SK-N-SH (cell line): ENCODE measurements around the gene CR1L. TPM values are rescaled to one million over a fixed set of nuclear protein-coding genes. Genes with fewer than 3 reads are reported as not detected.

Source experiments
- CTCF ChIA-PET: fragments of 300-600, 350-600 bp; formaldehyde crosslinking; extraction: SDS; loops from one replicate; lab custom pipeline; 2021; lab: Yijun Ruan, JAX
- POLR2A ChIA-PET: fragments of 350-600 bp; sonication (Branson Sonifier 250); formaldehyde crosslinking; extraction: SDS; loops from one replicate; lab custom pipeline; 2020; ENCODE audit warnings: antibody characterized with exemption, inconsistent platforms; lab: Yijun Ruan, JAX
- DNase-seq: peaks from one replicate; pipeline ENCODE4 v3.0.0; 2012
- H2AFZ ChIP-seq: fragments of 200-600 bp; sonication (generic); 2 replicates; pipeline ENCODE4 v1.8.1; 2016; ENCODE audit warnings: antibody characterized with exemption, mild to moderate bottlenecking, low read depth
- H3F3A ChIP-seq: fragments of 200-600 bp; sonication (generic); replicated peaks from 2 replicates; pipeline ENCODE3; 2016; ENCODE audit warnings: antibody characterized with exemption, mild to moderate bottlenecking; ENCODE audit not compliant: insufficient read depth
- H3K27ac ChIP-seq, 2 experiments: fragments of 200-500 bp in 1 of 2; fragments of 200-600 bp in 1 of 2; sonication (Bioruptor generic) in 1 of 2; sonication (generic), shearing (Covaris generic) in 1 of 2; 2 replicates each; pipeline versions ENCODE4 v1.5.1 to v1.6.1; 2014 to 2016; ENCODE audit warnings: low read depth in 2 of 2, inconsistent platforms in 1 of 2, low read length in 1 of 2, mild to moderate bottlenecking in 1 of 2, mixed read lengths in 1 of 2
- H3K27me3 ChIP-seq: fragments of 200-600 bp; sonication (generic), shearing (Covaris generic); 2 replicates; pipeline ENCODE4 v1.6.1; 2016; ENCODE audit warnings: mixed run types; ENCODE audit not compliant: insufficient read depth
- H3K36me3 ChIP-seq, 2 experiments: fragments of 200-500 bp in 1 of 2; fragments of 200-600 bp in 1 of 2; sonication (Bioruptor generic) in 1 of 2; sonication (generic) in 1 of 2; replicated peaks in 1 of 2; 2 replicates each; pipeline versions ENCODE3 to v1.5.1; 2014 to 2016; ENCODE audit warnings: low read length in 1 of 2, mild to moderate bottlenecking in 1 of 2; ENCODE audit not compliant: insufficient read depth in 2 of 2, control insufficient read depth in 1 of 2
- H3K4me1 ChIP-seq, 2 experiments: fragments of 200-500 bp in 1 of 2; fragments of 200-600 bp in 1 of 2; sonication (Bioruptor generic) in 1 of 2; sonication (generic), shearing (Covaris generic) in 1 of 2; 2 replicates each; pipeline versions ENCODE4 v1.5.1 to v1.6.1; 2014 to 2016; ENCODE audit warnings: low read depth in 1 of 2, low read length in 1 of 2, mixed run types in 1 of 2; ENCODE audit not compliant: insufficient read depth in 2 of 2, control insufficient read depth in 1 of 2
- H3K4me2 ChIP-seq: fragments of 200-600 bp; sonication (generic), shearing (Covaris generic); 2 replicates; pipeline ENCODE4 v1.6.1; 2017; ENCODE audit warnings: mixed run types
- H3K4me3 ChIP-seq, 2 experiments: fragments of 200-500 bp in 1 of 2; fragments of 200-600 bp in 1 of 2; sonication (Bioruptor generic) in 1 of 2; sonication (generic), shearing (Covaris generic) in 1 of 2; 2 replicates each; pipeline versions ENCODE4 v1.5.1 to v1.8.1; 2014 to 2016; ENCODE audit warnings: low read depth in 2 of 2, inconsistent platforms in 1 of 2, low read length in 1 of 2, mild to moderate bottlenecking in 1 of 2, mixed read lengths in 1 of 2, moderate library complexity in 1 of 2
- H3K79me2 ChIP-seq: fragments of 200-600 bp; sonication (generic); 2 replicates; pipeline ENCODE4 v1.8.1; 2017; ENCODE audit warnings: mild to moderate bottlenecking; ENCODE audit not compliant: insufficient read depth
- H3K9ac ChIP-seq: fragments of 200-600 bp; sonication (generic); 2 replicates; pipeline ENCODE4 v1.6.1; 2017; ENCODE audit warnings: mixed run types
- H3K9me2 ChIP-seq: fragments of 200-600 bp; sonication (generic); 2 replicates; pipeline ENCODE4 v1.6.1; 2017; ENCODE audit warnings: mixed run types
- H3K9me3 ChIP-seq: fragments of 200-600 bp; sonication (generic); 2 replicates; pipeline ENCODE4 v1.6.1; 2017; ENCODE audit warnings: mixed run types, mild to moderate bottlenecking, moderate library complexity
- H4K20me1 ChIP-seq: fragments of 200-600 bp; sonication (generic); 2 replicates; pipeline ENCODE4 v1.6.1; 2017; ENCODE audit warnings: mild to moderate bottlenecking, mixed run types; ENCODE audit not compliant: insufficient read depth
- ELF1 ChIP-seq: IDR thresholded peaks from 2 replicates; pipeline ENCODE4 v1.4.0; 2012
- EP300 ChIP-seq, 2 experiments: IDR thresholded peaks; 2 replicates each; pipeline versions ENCODE4 v1.4.0 to v1.6.1; 2012; ENCODE audit warnings: borderline replicate concordance in 1 of 2, low read depth in 1 of 2, low read length in 1 of 2
- EZH2phosphoT487 ChIP-seq: fragments of 200-600 bp; sonication (generic); IDR thresholded peaks from 2 replicates; pipeline ENCODE4 v1.6.1; 2017; ENCODE audit warnings: low read depth, mixed run types, mild to moderate bottlenecking, antibody characterized with exemption, moderate library complexity, borderline replicate concordance
- FOXJ3 ChIP-seq: sonication (generic); formaldehyde crosslinking; IDR thresholded peaks from 2 replicates; pipeline ENCODE4 v1.5.1; 2020; ENCODE audit warnings: mild to moderate bottlenecking, missing genetic modification reagents
- FOXM1 ChIP-seq: IDR thresholded peaks from 2 replicates; pipeline ENCODE4 v1.4.0; 2012; ENCODE audit warnings: low read depth, mild to moderate bottlenecking
- JUND ChIP-seq: IDR thresholded peaks from 2 replicates; pipeline ENCODE4 v1.4.0; 2012
- MAX ChIP-seq: IDR thresholded peaks from 2 replicates; pipeline ENCODE4 v1.4.0; 2012; ENCODE audit warnings: low read depth
- MXI1 ChIP-seq: IDR thresholded peaks from 2 replicates; pipeline ENCODE4 v1.6.1; 2012; ENCODE audit warnings: mild to moderate bottlenecking, low read depth, low read length, improper control_type of control experiment
- POLR2AphosphoS5 ChIP-seq: IDR thresholded peaks from 2 replicates; pipeline ENCODE4 v1.6.1; 2012; ENCODE audit warnings: low read depth, low read length
- RAD21 ChIP-seq: IDR thresholded peaks from 2 replicates; pipeline ENCODE4 v1.6.1; 2012; ENCODE audit warnings: mild to moderate bottlenecking, low read length
- RCOR1 ChIP-seq: fragments of 150-350 bp; IDR thresholded peaks from 2 replicates; pipeline ENCODE4 v1.6.1; 2017; ENCODE audit warnings: antibody characterized with exemption, low read length
- REST ChIP-seq: IDR thresholded peaks from 2 replicates; pipeline ENCODE4 v1.6.1; 2012; ENCODE audit warnings: mild to moderate bottlenecking, low read depth, low read length, moderate library complexity
- SIN3A ChIP-seq: IDR thresholded peaks from 2 replicates; pipeline ENCODE4 v1.6.1; 2012; ENCODE audit warnings: low read depth, mild to moderate bottlenecking, low read length, moderate library complexity, borderline replicate concordance
- SMC3 ChIP-seq: IDR thresholded peaks from 2 replicates; pipeline ENCODE4 v1.6.1; 2012; ENCODE audit warnings: low read depth, low read length, improper control_type of control experiment
- USF1 ChIP-seq: IDR thresholded peaks from 2 replicates; pipeline ENCODE4 v1.4.0; 2012; ENCODE audit warnings: low read depth, borderline replicate concordance
- YY1 ChIP-seq: IDR thresholded peaks from 2 replicates; pipeline ENCODE4 v1.4.0; 2012; ENCODE audit warnings: low read depth, mild to moderate bottlenecking
- WGBS: methylation state at CpG from one replicate; pipeline ENCODE4 v1.1.6; 2017; ENCODE audit warnings: low lambda C conversion rate; 5-methylcytosine and 5-hydroxymethylcytosine counted together
- polyA plus RNA-seq, 3 experiments: library from polyadenylated mRNA; depleted of rRNA; stranded (reverse); fragments of >200 nt; gene quantifications; 2 replicates each; pipeline ENCODE4 v1.2.3, GENCODE V29; 2012
- TF ChIP-seq, protein P1 (sequence below): IDR thresholded peaks from 2 replicates; pipeline ENCODE4; 2012

Gene CR1L
- not detected in 2 replicates for polyA plus RNA-seq (2012; rRNA removed)
- not detected in 2 replicates for polyA plus RNA-seq (2012; cell fraction: cytosol; rRNA removed)
- not detected in 2 replicates for polyA plus RNA-seq (2012; cell fraction: nucleus; rRNA removed)

DNA sequence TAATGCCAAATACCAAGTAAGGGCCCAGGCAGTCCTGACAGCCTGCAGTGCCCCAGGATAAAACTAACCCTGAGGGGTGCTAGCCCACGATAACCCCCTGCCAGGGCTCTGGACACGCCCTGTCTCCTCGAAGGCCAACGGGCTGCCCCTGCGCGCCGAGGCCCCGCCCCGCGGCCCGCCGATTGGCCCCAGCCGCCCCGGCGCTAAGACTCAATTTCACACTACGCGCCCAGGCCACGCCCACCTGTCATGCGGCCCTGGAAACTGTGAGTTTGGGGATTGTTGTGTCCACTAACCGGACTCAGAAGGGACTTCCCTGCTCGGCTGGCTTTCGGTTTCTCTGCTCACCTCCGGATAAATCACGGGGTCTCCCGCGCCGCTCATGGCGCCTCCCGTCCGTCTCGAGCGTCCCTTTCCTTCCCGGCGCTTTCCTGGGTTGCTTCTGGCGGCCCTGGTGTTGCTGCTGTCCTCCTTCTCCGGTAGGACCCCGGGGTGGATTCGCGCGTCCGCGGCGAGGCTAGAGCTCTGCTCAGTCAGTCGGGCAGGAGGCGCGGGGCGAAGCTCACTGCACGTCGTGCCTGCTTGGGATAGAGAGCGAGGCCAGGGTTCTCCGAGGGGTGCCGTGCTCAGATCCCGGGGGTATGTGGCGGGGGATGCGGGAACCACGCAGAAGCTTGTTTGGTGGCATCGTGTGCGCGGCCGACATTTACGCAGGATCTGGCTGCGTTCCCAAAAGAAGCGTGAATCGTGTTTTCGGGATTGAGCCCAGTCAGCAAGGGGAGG, at the start of gene CR1L:
CR1L (plus strand) TSS at position 282 of the 783 bp plus-strand sequence; CDS start at position 383, 101 bp downstream.
- TF ChIP-seq SIN3A (0 out of 2 replicates have a peak, but pooled peaks have one; percentile 82), USF1 (no peak), MAX (peak; percentile 79; the same call in 1 of the 2 replicates), MXI1 (peak; percentile 76), RCOR1 (no peak), REST (no peak)
- H3K9me2 ChIP-seq: no peaks in the 10 kb centered on the region
- H4K20me1 ChIP-seq: no peaks in the 10 kb centered on the region
- ChIA-PET CTCF (no interaction called here), POLR2A (no interaction called here)
- H3K4me1 ChIP-seq: peaks cover 0 to 4% of the 10 kb centered on the region in 2 experiments; a peak in 1 of 4 replicates
- H3F3A ChIP-seq: no peaks in the 10 kb centered on the region
- H2AFZ ChIP-seq: peak within 1 kb of the TSS; percentile 93
- peak within 1 kb of the TSS; percentile 54 to 71 for H3K4me3 ChIP-seq
- H3K36me3 ChIP-seq: no peaks in the 10 kb centered on the region
- DNase-seq: peak; percentile 83
- no peaks in the 10 kb centered on the region for H3K79me2 ChIP-seq
- no peak within 1 kb of the TSS for H3K27ac ChIP-seq
- no peaks in the 10 kb centered on the region for H3K9me3 ChIP-seq
- H3K4me2 ChIP-seq: peak within 1 kb of the TSS; percentile 96
- H3K27me3 ChIP-seq: peaks cover 14% of the 10 kb centered on the region
- 3% methylated on average over 26 of the region's 65 CpGs for WGBS
- H3K9ac ChIP-seq: no peak within 1 kb of the TSS

- Histone ChIP-seq H3K36me3 (no peaks in the 10 kb centered on the region), H3F3A (no peaks in the 10 kb centered on the region), H2AFZ (no peak overlapping the region), H3K9ac (no peak overlapping the region), H3K4me2 (no peak overlapping the region), H3K9me3 (no peaks in the 10 kb centered on the region), H3K79me2 (no peaks in the 10 kb centered on the region), H3K4me1 (no peaks in the 10 kb centered on the region), H3K27ac (no peak overlapping the region), H4K20me1 (no peaks in the 10 kb centered on the region), H3K4me3 (no peak overlapping the region), H3K9me2 (no peaks in the 10 kb centered on the region), H3K27me3 (peaks cover 6% of the 10 kb centered on the region; the same call in 1 of the 2 replicates)
- whole genome bisulfite sequencing: 17% methylated on average over 6 of the region's 6 CpGs
- POLR2A ChIA-PET: no interaction called here
- TF ChIP-seq POLR2AphosphoS5 (no peak), RAD21 (no peak), FOXM1 (no peak), YY1 (no peak), ELF1 (no peak), EZH2phosphoT487 (no peak), JUND (no peak), MXI1 (no peak), FOXJ3 (CRISPR knock-in tag) (no peak), SIN3A (no peak), MAX (no peak), RCOR1 (no peak), EP300 (IDR thresholded peaks at IDR 0.05; ENCODE audit: borderline replicate concordance in 1 of 2, low read depth in 1 of 2, low read length in 1 of 2) (no peak), SMC3 (no peak)
- TF ChIP-seq, protein P1, sequence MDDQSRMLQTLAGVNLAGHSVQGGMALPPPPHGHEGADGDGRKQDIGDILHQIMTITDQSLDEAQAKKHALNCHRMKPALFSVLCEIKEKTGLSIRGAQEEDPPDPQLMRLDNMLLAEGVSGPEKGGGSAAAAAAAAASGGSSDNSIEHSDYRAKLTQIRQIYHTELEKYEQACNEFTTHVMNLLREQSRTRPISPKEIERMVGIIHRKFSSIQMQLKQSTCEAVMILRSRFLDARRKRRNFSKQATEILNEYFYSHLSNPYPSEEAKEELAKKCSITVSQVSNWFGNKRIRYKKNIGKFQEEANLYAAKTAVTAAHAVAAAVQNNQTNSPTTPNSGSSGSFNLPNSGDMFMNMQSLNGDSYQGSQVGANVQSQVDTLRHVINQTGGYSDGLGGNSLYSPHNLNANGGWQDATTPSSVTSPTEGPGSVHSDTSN: no peak
- CTCF ChIA-PET: interaction anchor here (0.7 to 1.9 kb wide), 2 partner anchors 10 to 26 kb away, joined by 3 to 4 read pairs; no protein-coding TSS in a partner anchor
- no peak for DNase-seq
Observed at GRCh38 chr1:207603777-207604176, 41.2 kb upstream of the CR1L start.
